Measurements from ENCODE around the gene BID. TPM values are rescaled to one million over a fixed set of nuclear protein-coding genes. Genes with fewer than 3 reads are reported as not detected.

Gene BID
- total RNA-seq, 2 experiments from 2014 or later: 8.9 to 10.3 TPM

DNA sequence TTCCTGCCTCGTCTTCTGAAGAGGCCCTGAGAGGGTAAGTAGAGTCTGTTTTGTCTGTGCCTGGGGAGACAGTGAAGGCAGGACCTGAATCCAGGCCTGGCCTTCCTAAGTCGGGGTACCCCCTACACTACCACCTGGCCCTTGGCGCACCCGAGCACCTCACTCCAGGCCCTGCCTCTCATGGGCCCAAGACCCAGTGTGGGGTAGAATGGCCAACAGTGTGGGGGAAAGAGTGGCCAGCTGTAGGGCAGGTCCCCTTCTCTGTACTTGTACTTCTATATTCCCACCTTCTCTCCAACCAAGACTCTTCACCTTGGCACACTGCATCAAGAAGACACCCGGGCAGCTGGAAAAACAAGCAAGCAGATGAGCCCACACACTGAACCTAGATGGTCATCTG is 22.4 kb upstream of the BID start:
- TF ChIP-seq, protein P1, sequence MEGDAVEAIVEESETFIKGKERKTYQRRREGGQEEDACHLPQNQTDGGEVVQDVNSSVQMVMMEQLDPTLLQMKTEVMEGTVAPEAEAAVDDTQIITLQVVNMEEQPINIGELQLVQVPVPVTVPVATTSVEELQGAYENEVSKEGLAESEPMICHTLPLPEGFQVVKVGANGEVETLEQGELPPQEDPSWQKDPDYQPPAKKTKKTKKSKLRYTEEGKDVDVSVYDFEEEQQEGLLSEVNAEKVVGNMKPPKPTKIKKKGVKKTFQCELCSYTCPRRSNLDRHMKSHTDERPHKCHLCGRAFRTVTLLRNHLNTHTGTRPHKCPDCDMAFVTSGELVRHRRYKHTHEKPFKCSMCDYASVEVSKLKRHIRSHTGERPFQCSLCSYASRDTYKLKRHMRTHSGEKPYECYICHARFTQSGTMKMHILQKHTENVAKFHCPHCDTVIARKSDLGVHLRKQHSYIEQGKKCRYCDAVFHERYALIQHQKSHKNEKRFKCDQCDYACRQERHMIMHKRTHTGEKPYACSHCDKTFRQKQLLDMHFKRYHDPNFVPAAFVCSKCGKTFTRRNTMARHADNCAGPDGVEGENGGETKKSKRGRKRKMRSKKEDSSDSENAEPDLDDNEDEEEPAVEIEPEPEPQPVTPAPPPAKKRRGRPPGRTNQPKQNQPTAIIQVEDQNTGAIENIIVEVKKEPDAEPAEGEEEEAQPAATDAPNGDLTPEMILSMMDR (IDR thresholded peaks at IDR 0.05): no peak
- Histone ChIP-seq H3K27ac (ENCODE audit: low read depth in 1 of 2, low read length in 2 of 2) (no peak overlapping the region), H3K36me3 (ENCODE audit: insufficient read depth, low read length) (peaks cover 4% of the 10 kb centered on the region), H3K9me3 (ENCODE audit: control insufficient read depth in 1 of 2, insufficient read depth in 1 of 2, low read length in 2 of 2) (no peaks in the 10 kb centered on the region), H3K4me1 (ENCODE audit: insufficient read depth, low read length) (no peaks in the 10 kb centered on the region), H3K27me3 (ENCODE audit: control insufficient read depth in 1 of 2, insufficient read depth in 2 of 2, low read length in 2 of 2) (no peaks in the 10 kb centered on the region), H3K4me3 (ENCODE audit: low read length) (no peak overlapping the region)
- Mint-ChIP-seq H3K9me3 (no peaks in the 10 kb centered on the region), H3K4me1 (ENCODE audit: low read depth) (no peaks in the 10 kb centered on the region), H3K4me3 (no peak overlapping the region), H3K36me3 (ENCODE audit: low read depth) (no peaks in the 10 kb centered on the region), H3K27ac (no peak overlapping the region), H3K27me3 (no peaks in the 10 kb centered on the region)
- intact Hi-C loops (cut with DNase I, micrococcal nuclease): no loop called here
- DNase-seq: no peak
- no peak for ATAC-seq (ENCODE audit: poor library complexity)
- POLR2A ChIA-PET: no interaction called here
- CTCF ChIA-PET: no interaction called here

DNA sequence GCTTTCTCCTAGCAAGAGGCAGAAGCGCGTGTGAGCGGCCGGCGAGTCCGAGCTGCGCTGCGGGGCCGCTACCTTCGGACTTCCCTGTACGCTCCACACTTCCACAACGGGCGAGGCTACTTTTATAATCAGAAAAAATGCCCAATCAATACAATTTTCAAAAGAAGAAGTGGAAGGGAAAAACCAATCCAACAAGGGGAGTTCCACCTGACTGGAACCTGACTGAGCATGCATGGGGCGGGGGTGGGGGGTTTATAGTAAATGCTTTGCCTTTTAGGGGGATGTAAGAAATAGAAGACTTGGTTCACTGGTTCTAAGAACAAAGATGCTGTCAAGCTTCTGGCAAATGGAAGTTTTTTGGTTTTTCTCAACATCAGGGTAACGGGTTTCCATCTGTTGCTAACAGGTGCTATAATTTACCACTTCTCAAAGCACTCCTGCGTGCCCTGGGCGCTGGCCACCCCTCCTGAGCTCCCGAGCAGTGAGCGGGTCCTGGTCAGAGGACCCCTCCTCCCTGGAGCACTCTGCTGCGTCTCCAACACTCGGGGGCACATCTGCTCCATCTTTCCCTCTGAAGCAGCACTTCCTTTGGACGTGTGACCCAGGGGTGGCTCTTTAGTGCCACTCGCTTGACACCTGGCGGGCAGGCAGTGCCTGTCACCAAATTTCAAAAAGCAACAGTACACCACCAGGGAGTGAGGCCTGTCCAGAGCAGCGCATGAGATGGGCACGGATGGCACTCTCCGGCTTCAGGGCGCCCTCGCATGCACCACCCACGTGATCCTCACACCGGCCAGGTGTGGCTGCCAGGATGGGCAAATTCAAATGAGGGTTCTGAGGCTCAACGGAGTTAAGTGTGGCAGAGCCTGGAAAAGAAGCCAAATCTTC is 21.6 kb upstream of the BID start:
- intact Hi-C loops (cut with DNase I, micrococcal nuclease): no loop called here
- CTCF ChIA-PET: no interaction called here
- Histone ChIP-seq H3K4me3 (ENCODE audit: low read length) (no peak overlapping the region), H3K9me3 (ENCODE audit: control insufficient read depth in 1 of 2, insufficient read depth in 1 of 2, low read length in 2 of 2) (no peaks in the 10 kb centered on the region), H3K36me3 (ENCODE audit: insufficient read depth, low read length) (peaks cover 4% of the 10 kb centered on the region), H3K27ac (ENCODE audit: low read depth in 1 of 2, low read length in 2 of 2) (no peak overlapping the region), H3K27me3 (ENCODE audit: control insufficient read depth in 1 of 2, insufficient read depth in 2 of 2, low read length in 2 of 2) (no peaks in the 10 kb centered on the region), H3K4me1 (ENCODE audit: insufficient read depth, low read length) (no peaks in the 10 kb centered on the region)
- Mint-ChIP-seq H3K27me3 (no peaks in the 10 kb centered on the region), H3K36me3 (ENCODE audit: low read depth) (no peaks in the 10 kb centered on the region), H3K4me1 (ENCODE audit: low read depth) (no peaks in the 10 kb centered on the region), H3K9me3 (no peaks in the 10 kb centered on the region), H3K4me3 (no peak overlapping the region), H3K27ac (no peak overlapping the region)
- POLR2A ChIA-PET: no interaction called here
- no peak for DNase-seq
- ATAC-seq (ENCODE audit: poor library complexity): no peak
- TF ChIP-seq, protein P1 (IDR thresholded peaks at IDR 0.05): no peak

DNA sequence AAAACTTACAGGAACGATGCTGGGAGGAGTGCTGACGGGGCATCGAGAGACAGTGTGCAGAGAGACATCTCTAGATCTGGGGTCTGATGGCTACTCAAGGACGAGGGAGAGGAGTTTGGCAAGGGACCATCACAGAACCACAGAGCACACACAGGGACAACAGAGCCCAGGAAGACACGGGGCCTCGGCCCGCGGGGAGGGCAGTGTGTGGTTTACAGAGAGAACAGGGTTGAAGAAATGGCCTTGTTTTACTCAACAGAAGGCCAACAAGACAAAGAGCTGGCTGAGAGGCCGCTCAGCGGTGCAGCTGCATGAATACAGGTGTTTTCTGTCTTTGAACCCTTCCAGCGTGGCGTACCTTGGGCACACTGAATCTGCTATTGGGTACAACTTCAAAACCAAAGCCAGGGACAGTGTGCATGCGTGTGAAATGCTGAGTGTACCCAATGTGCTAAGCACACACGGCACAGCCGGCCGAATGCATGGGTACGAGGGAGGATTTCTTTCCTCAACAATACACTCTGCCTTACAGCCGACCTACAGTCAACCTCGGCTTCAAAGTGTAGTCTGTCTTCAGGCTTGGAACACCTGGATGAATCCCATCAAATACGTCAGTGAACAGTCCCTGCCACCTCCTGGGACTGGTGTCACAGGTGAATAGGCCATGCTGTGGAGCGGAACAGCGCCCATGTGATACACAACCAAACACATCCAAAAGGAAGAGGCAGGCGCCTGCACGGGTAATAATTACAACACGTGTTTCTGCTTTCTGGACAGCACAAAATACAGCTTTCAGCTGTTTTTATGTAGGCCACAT is 20.7 kb upstream of the BID start:
- intact Hi-C loops (cut with DNase I, micrococcal nuclease): loop anchor here in 1 of 2 experiments (1.0 kb wide), 1 partner anchor 11 kb away; no protein-coding TSS in a partner anchor
- ChIA-PET CTCF (no interaction called here), POLR2A (no interaction called here)
- H3K9me3 Mint-ChIP-seq: no peaks in the 10 kb centered on the region
- H3K4me1 Mint-ChIP-seq (ENCODE audit: low read depth): no peaks in the 10 kb centered on the region
- Histone ChIP-seq H3K9me3 (ENCODE audit: control insufficient read depth in 1 of 2, insufficient read depth in 1 of 2, low read length in 2 of 2) (no peaks in the 10 kb centered on the region), H3K4me1 (ENCODE audit: insufficient read depth, low read length) (no peaks in the 10 kb centered on the region), H3K36me3 (ENCODE audit: insufficient read depth, low read length) (peaks cover 4% of the 10 kb centered on the region), H3K27ac (ENCODE audit: low read depth in 1 of 2, low read length in 2 of 2) (no peak overlapping the region), H3K4me3 (ENCODE audit: low read length) (no peak overlapping the region), H3K27me3 (ENCODE audit: control insufficient read depth in 1 of 2, insufficient read depth in 2 of 2, low read length in 2 of 2) (no peaks in the 10 kb centered on the region)
- DNase-seq (no peak), ATAC-seq (ENCODE audit: poor library complexity) (no peak)
- TF ChIP-seq, protein P1 (IDR thresholded peaks at IDR 0.05): no peak
- no peaks in the 10 kb centered on the region for H3K36me3 Mint-ChIP-seq (ENCODE audit: low read depth)
- H3K27me3 Mint-ChIP-seq: no peaks in the 10 kb centered on the region
- no peak overlapping the region for H3K4me3 Mint-ChIP-seq
- no peak overlapping the region for H3K27ac Mint-ChIP-seq
